Liver (tissue), 3 donors: ENCODE results near the gene ZFHX2.

Source experiments
- CTCF ChIP-seq: fragments of 150-350 bp; IDR thresholded peaks from 2 replicates; pipeline ENCODE4 v1.5.1; 2017; ENCODE audit warnings: improper control_type of control experiment, low read depth, low read length; ENCODE audit not compliant: missing input control
- EGR1 ChIP-seq, 2 donors: IDR thresholded peaks; 2 replicates each; pipeline ENCODE4 v1.6.1; 2016 to 2018; ENCODE audit warnings: antibody characterized with exemption in 2 of 2, low read depth in 2 of 2
- FOXA1 ChIP-seq: IDR thresholded peaks from 2 replicates; pipeline ENCODE4 v1.6.1; 2016; ENCODE audit warnings: antibody characterized with exemption
- GABPA ChIP-seq, 2 donors: IDR thresholded peaks in 1 of 2; conservative IDR thresholded peaks in 1 of 2; 2 replicates each; pipeline ENCODE4 v1.6.1; 2016; ENCODE audit warnings: antibody characterized with exemption in 2 of 2, mild to moderate bottlenecking in 1 of 2, moderate library complexity in 1 of 2
- HNF4A ChIP-seq, 2 donors: conservative IDR thresholded peaks; 2 replicates each; pipeline ENCODE4 v1.6.1; 2016; ENCODE audit warnings: antibody characterized with exemption in 2 of 2, mild to moderate bottlenecking in 2 of 2
- JUND ChIP-seq, 2 donors: IDR thresholded peaks; 2 replicates each; pipeline ENCODE4 v1.6.1; 2016; ENCODE audit warnings: antibody characterized with exemption in 2 of 2
- MAX ChIP-seq: IDR thresholded peaks from 2 replicates; pipeline ENCODE4 v1.6.1; 2016; ENCODE audit warnings: antibody characterized with exemption
- NR2F2 ChIP-seq: IDR thresholded peaks from 2 replicates; pipeline ENCODE4 v1.6.1; 2016; ENCODE audit warnings: antibody characterized with exemption
- RAD21 ChIP-seq, 2 donors: IDR thresholded peaks; 2 replicates each; pipeline ENCODE4 v1.6.1; 2016; ENCODE audit warnings: antibody characterized with exemption in 2 of 2, mild to moderate bottlenecking in 2 of 2
- REST ChIP-seq: IDR thresholded peaks from 2 replicates; pipeline ENCODE4 v1.6.1; 2016; ENCODE audit warnings: antibody characterized with exemption, mild to moderate bottlenecking
- RXRA ChIP-seq, 2 donors: IDR thresholded peaks; 2 replicates each; pipeline ENCODE4 v1.6.1; 2017 to 2018; ENCODE audit warnings: antibody characterized with exemption in 2 of 2, mild to moderate bottlenecking in 1 of 2
- TAF1 ChIP-seq: conservative IDR thresholded peaks from 2 replicates; pipeline ENCODE4 v1.6.1; 2016; ENCODE audit warnings: antibody characterized with exemption, mild to moderate bottlenecking
- YY1 ChIP-seq: IDR thresholded peaks from 2 replicates; pipeline ENCODE4 v1.6.1; 2016; ENCODE audit warnings: antibody characterized with exemption, mild to moderate bottlenecking
- ZBTB33 ChIP-seq: IDR thresholded peaks from 2 replicates; pipeline ENCODE4 v1.6.1; 2016; ENCODE audit warnings: antibody characterized with exemption
- donor health status: healthy.
- donor health status: healthy.

- TF ChIP-seq CTCF (no peak), GABPA (IDR thresholded peaks at IDR 0.05 in 1 of 2, conservative IDR thresholded peaks at IDR 0.05 in 1 of 2) (no peak), TAF1 (no peak), ZBTB33 (no peak), RAD21 (IDR thresholded peaks at IDR 0.05) (no peak), FOXA1 (no peak), MAX (no peak), REST (no peak), NR2F2 (no peak), EGR1 (IDR thresholded peaks at IDR 0.05; ENCODE audit: low read depth in 2 of 2) (no peak), RXRA (IDR thresholded peaks at IDR 0.05) (no peak), YY1 (no peak), HNF4A (conservative IDR thresholded peaks at IDR 0.05) (no peak), JUND (IDR thresholded peaks at IDR 0.05) (no peak)
Observed at GRCh38 chr14:23528555-23528954, 23.0 kb downstream of the ZFHX2 start.
